HUES48 (cell line): ENCODE data around the gene ERN1.

ENCODE experiments used
- H3K27ac ChIP-seq: one replicate; pipeline ENCODE4 v1.7.0; 2013; ENCODE audit warnings: low read depth, low read length, inconsistent platforms
- H3K27me3 ChIP-seq: 2 replicates; pipeline ENCODE4 v1.6.1; 2013; ENCODE audit warnings: mild to moderate bottlenecking, low read length; ENCODE audit not compliant: control insufficient read depth, insufficient read depth
- H3K36me3 ChIP-seq: 2 replicates; pipeline ENCODE4 v1.6.1; 2013; ENCODE audit warnings: low read length; ENCODE audit not compliant: control insufficient read depth, insufficient read depth
- H3K4me1 ChIP-seq: 2 replicates; pipeline ENCODE4 v1.6.1; 2013; ENCODE audit warnings: mild to moderate bottlenecking, low read length; ENCODE audit not compliant: control insufficient read depth, insufficient read depth
- H3K4me3 ChIP-seq: 2 replicates; pipeline ENCODE4 v1.5.1; 2013; ENCODE audit warnings: mild to moderate bottlenecking, low read depth, low read length
- H3K9ac ChIP-seq: 2 replicates; pipeline ENCODE4 v1.6.1; 2013; ENCODE audit warnings: mild to moderate bottlenecking, low read depth, low read length, moderate library complexity
- H3K9me3 ChIP-seq: 2 replicates; pipeline ENCODE4 v1.6.1; 2013; ENCODE audit warnings: low read length; ENCODE audit not compliant: control insufficient read depth, insufficient read depth

The ERN1 gene

DNA sequence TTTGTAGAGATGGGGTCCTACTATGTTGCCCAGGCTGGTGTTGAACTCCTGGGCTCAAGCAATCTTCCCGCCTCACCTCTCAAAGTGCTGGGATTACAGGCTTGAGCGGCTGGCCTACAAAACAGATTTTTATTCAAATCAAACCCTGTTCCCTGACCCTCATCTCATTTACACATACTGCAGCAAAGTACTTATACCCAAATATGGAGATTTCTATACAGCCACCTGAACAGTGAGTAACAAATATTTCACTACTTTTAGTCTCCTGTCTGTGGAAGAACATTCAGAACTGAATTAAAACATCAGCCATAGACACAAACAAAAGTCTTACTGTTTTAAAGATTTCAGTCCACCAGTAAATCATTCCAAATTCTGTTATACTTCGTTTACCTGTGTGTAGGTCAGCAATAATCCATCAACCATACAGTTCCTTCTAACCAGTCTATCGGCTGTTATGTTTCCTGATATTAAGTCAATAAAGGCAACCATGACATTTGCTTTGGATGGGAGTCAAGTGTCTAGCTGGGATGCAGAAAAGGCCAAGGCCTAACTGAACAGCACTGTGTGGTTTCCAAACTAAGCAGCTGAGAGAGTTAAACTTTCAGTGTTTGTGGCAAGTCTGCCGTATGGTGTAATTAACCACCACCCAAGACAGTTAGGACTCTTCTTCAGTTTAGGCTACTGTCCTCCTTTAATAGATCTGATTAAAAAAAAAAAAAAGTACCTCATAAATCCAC is 22.3 kb downstream of the ERN1 start:
- Histone ChIP-seq H3K36me3 (no peaks in the 10 kb centered on the region), H3K27me3 (no peaks in the 10 kb centered on the region), H3K27ac (no peak overlapping the region), H3K9ac (no peak overlapping the region), H3K9me3 (no peaks in the 10 kb centered on the region), H3K4me3 (no peak overlapping the region), H3K4me1 (peaks cover 9% of the 10 kb centered on the region)

DNA sequence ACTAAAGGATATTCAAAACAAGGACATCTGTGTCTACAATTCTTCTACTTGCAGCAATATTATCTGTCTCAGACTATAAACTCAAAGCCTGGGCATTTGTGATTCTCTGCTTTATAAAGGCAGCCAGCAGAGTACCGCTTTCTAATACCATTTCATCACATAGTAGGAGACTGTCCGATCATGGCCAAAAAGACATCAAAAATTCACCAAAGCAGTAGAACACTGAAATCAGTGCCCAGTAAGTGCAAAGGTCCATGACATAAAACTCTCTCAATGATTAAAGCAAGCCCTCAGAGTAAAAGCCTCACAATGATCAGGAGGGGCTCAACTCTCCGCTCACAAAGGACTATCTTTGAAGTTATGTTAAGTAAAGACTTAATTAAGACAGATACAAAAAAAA is 23.0 kb downstream of the ERN1 start:
- Histone ChIP-seq H3K9ac (no peak overlapping the region), H3K27me3 (no peaks in the 10 kb centered on the region), H3K9me3 (no peaks in the 10 kb centered on the region), H3K4me3 (no peak overlapping the region), H3K27ac (no peak overlapping the region), H3K36me3 (no peaks in the 10 kb centered on the region), H3K4me1 (peaks cover 9% of the 10 kb centered on the region)

DNA sequence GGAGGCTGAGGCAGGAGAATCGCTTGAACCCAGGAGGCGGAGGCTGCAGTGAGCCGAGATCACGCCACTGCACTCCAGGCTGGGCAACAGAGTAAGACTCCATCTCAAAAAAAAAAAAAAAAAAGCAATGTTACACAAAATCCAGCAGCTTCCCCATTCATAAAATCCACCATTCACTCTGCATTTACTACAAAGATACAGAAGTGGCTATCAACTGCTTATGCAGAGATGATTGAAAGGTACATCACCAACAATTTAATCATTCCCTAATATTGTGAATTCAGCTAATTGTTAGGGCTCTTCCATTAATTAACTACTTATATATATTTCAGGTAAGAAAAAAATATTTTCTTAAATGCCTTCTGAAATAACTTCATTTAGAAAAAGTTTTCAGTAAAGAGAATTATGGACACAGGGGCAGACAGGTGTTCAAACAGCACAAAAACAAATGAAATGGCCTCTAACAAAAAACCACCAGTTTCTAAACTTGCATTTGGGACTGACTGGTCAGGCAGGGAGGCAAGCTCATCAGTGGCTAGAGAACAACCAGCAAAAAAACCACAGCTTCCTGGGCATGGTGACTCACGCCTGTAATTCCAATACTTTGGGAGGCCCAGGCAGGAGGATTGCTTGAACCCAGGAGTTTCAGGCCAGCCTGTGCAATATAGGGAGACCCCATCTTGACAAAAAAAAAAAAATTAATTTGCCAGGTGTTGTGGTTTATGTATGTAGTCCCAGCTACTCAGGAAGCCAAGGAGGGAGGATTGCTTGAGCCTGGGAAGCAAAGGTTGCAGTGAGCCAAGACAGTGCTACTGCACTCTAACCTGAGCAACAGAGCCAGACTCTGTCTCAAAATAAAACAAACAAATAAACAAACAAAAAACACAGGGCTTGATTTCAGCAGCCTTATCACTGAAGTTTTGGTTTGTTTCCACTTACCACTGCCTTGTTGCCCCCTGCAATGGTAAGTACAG is 26.3 kb downstream of the ERN1 start:
- no peak overlapping the region for H3K4me3 ChIP-seq
- no peaks in the 10 kb centered on the region for H3K27me3 ChIP-seq
- no peaks in the 10 kb centered on the region for H3K9me3 ChIP-seq
- H3K27ac ChIP-seq, result no peak overlapping the region
- H3K36me3 ChIP-seq, result no peaks in the 10 kb centered on the region
- H3K4me1 ChIP-seq, result no peaks in the 10 kb centered on the region
- no peak overlapping the region for H3K9ac ChIP-seq

DNA sequence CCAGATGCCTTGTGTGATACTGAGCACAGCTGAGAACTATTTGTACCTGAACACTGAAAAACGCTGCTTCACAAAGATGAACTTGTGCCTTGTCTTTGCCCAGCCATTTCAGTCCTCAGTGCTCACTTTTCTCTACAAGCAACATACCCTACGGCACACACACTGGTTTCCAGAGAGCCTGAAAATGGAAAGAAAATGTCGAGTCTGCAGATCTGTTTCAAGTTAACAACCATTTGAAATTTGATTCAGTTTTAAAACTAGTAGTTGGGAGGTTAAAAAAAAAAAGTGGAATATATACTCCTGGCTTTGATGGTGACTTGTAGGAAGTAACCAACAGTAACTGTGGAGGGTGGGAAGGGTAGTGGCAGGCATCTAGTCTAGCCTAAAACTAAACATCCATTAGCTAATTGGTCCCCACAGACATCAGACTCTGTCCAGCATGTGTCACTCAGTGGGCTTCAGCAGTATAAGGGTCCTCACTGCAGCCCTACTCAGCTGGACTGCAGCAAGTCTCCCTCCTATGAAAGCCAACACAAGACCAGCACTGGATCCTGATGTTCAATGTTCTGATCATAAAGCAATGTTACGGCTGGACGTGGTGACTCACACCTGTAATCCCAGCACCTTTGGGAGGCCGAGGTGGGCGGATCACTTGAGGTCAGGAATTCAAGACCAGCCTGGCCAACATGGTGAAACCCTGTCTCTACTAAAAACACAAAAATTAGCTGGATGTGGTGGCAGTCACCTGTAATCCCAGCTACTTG is 27.1 kb downstream of the ERN1 start:
- H3K9ac ChIP-seq, result no peak overlapping the region
- H3K9me3 ChIP-seq, result no peaks in the 10 kb centered on the region
- H3K27ac ChIP-seq, result no peak overlapping the region
- H3K36me3 ChIP-seq, result no peaks in the 10 kb centered on the region
- H3K4me1 ChIP-seq, result no peaks in the 10 kb centered on the region
- no peaks in the 10 kb centered on the region for H3K27me3 ChIP-seq
- H3K4me3 ChIP-seq, result no peak overlapping the region

DNA sequence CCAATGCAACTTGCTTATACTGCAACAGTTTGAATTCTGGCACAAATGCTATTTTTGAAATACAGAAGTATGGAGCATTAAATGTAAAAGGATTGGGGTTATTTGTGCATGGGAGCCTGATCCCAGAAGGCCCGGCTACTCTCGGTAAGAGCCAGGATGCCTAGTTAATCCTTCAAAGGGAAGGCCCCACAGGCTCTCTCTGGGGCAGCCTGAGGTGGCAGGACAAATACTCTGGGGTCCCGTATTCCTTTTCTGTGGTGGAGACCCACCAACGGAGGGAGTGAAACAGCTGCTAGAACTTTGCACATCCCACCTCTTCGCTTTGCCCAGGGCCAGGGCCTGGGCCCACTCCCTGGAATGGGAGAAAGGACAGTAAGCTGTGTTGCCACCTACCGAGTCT is 30.4 kb downstream of the ERN1 start:
- Histone ChIP-seq H3K27ac (no peak overlapping the region), H3K36me3 (no peaks in the 10 kb centered on the region), H3K9me3 (no peaks in the 10 kb centered on the region), H3K4me1 (no peaks in the 10 kb centered on the region), H3K27me3 (no peaks in the 10 kb centered on the region), H3K4me3 (no peak overlapping the region), H3K9ac (no peak overlapping the region)

DNA sequence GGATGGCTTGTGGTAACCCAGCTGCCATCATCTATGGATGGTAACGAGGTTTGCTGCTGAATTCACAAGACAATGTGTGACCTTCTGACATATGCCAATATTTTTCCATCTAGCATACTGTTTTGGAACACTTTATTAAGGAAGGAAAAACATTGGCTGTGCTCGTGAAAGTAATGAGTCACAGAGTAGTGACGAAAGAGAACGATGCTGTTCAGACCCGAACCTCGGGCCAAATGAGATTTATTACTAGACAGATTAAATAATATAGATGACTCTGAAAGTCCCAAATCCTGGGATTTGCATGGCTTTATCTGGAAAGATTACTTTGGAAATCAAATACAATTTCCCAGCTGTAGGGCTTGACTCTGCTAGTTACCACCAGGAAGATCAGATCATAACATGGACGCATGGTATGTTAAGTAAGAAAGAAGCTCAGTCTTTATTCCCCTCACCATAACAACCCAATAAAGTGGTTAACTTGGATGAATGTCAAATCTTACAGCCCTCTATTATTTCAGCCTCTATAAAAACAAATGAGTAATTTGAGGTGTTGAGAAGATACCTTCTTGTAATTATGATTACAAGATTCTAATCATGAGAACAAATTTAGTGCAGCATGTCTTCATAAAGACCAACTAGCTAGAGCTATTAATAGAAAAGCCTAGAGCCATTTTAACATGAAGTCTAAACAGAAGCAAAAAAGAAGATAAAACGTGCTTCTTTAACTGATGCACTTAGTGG is 32.6 kb downstream of the ERN1 start:
- H3K36me3 ChIP-seq, result no peaks in the 10 kb centered on the region
- H3K9ac ChIP-seq, result no peak overlapping the region
- no peak overlapping the region for H3K27ac ChIP-seq
- H3K4me3 ChIP-seq, result no peak overlapping the region
- no peaks in the 10 kb centered on the region for H3K9me3 ChIP-seq
- H3K4me1 ChIP-seq, result no peaks in the 10 kb centered on the region
- H3K27me3 ChIP-seq, result no peaks in the 10 kb centered on the region

DNA sequence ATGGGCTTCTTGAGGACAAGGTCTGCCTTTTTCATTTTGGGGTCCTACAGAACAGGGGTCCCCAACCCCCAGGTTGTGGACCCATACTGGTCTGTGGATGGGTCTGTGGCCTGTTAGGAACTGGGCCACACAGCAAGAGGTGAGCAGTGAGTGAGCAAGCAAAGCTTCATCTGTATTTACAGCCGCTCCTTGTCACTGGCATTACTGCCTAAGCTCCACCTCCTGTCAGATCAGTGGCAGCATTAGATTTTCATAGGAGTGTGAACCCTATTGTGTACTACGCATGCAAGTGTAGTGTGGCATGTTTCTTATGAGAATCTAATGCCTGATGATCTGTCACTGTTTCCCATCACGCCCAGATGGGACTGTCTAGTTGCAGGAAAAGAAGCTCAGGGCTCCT is 33.9 kb downstream of the ERN1 start:
- H3K9ac ChIP-seq, result no peak overlapping the region
- H3K27ac ChIP-seq, result no peak overlapping the region
- H3K9me3 ChIP-seq, result no peaks in the 10 kb centered on the region
- H3K4me3 ChIP-seq, result no peak overlapping the region
- no peaks in the 10 kb centered on the region for H3K4me1 ChIP-seq
- H3K36me3 ChIP-seq, result no peaks in the 10 kb centered on the region
- no peaks in the 10 kb centered on the region for H3K27me3 ChIP-seq

DNA sequence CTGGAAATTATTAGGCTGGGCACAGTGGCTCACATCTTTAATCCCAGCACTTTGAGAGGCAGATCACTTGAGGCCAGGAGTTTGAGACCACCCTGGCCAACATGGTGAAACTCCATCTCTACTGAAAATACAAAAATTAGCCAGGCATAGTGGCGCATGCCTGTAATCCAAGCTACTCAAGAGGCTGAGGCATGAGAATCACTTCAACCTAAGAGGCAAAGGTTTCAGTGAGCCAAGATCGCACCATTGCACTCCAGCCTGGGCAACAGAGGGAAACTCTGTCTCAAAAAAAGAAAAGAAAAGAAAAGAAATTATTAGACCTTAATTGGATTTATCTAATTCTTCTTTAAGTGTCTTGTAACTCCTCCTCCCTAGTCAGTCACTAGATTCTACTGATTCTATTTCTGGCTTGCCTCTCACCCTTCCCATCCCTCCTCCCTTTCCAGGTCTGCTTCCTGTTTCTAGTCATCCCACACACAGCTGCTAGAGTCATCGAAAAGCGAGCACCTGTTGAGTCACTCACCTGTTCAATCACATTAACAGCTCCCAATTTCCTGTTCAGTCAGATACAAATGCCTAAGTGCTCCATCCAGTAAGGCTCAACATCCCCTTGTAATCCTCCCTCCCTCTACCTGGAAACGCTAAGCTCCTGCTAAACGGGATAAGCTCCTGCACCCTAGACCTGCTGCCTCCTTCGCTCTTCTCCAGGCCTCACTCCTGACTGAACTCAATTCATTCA is 34.6 kb downstream of the ERN1 start:
- Histone ChIP-seq H3K9me3 (no peaks in the 10 kb centered on the region), H3K4me1 (no peaks in the 10 kb centered on the region), H3K4me3 (no peak overlapping the region), H3K9ac (no peak overlapping the region), H3K27me3 (no peaks in the 10 kb centered on the region), H3K27ac (no peak overlapping the region), H3K36me3 (no peaks in the 10 kb centered on the region)

DNA sequence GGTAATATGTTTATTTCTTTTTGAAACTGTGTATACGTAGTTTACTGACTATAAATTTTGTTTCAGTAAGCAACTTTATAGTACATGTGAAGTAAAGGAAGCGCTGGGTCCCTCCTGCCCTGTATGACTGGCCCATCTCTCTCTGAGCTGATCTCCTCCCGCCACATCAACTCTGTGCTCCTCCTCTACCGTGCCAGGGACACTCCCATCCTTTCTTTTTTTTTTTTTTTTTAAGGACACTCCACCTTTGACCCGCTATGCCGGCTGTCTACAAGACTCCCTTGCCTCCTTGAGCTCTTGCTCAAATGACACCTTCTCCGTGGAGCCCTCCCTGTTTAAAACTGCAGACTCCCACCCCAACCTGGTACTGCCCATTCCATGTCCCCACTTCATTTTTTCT is 35.5 kb downstream of the ERN1 start:
- Histone ChIP-seq H3K4me3 (no peak overlapping the region), H3K4me1 (no peaks in the 10 kb centered on the region), H3K27me3 (no peaks in the 10 kb centered on the region), H3K9ac (no peak overlapping the region), H3K36me3 (no peaks in the 10 kb centered on the region), H3K9me3 (no peaks in the 10 kb centered on the region), H3K27ac (no peak overlapping the region)

DNA sequence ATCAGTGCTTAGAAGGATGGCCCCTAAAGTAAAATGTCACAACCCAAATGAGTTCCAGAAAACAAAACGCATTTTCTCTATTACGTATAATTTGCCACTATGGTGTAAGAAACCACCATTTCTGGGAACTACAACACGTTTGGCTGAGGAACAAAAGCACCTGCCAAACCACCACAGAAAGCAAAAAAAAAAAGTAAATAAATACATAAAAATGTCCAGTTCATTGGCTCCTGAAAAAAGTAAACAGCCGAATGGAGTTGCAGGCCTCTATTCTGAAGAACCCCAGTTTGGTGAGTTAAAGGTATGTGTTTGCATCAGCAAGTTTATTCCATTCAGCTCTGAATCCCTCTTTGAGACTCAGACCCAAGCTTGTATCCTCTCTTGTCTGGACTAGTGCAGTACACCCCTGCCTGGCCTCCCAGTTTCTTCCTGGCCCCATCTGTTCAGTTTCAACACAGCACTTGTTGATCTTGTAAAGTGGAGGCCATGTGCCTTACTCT is 36.9 kb downstream of the ERN1 start:
- Histone ChIP-seq H3K4me3 (no peak overlapping the region), H3K9me3 (no peaks in the 10 kb centered on the region), H3K36me3 (no peaks in the 10 kb centered on the region), H3K27ac (no peak overlapping the region), H3K4me1 (no peaks in the 10 kb centered on the region), H3K27me3 (no peaks in the 10 kb centered on the region), H3K9ac (no peak overlapping the region)
